HCT116 (cell line): ENCODE results near the gene POU3F1. TPM values are rescaled to one million over a fixed set of nuclear protein-coding genes. Genes with fewer than 3 reads are reported as not detected.

ENCODE experiments used
- ATAC-seq: fragments of 200-7000 bp; cut with Tn5 transposase; 2 replicates; pipeline ENCODE4 v1.9.1; 2020; ENCODE audit warnings: mild to moderate bottlenecking, moderate library complexity
- BruUV-seq: library from RNA; stranded (reverse); fragments of 400-500 nt; replicated peaks from 2 replicates; lab custom pipeline; 2021; lab: Mats Ljungman, UMichigan
- CTCF ChIA-PET: fragments of 300-600 bp; sonication (Branson Sonifier 250); formaldehyde crosslinking; loops from one replicate; lab custom pipeline; 2021; ENCODE audit warnings: antibody characterized with exemption; lab: Charles Lee
- POLR2A ChIA-PET: fragments of 300-600, 350-600 bp; sonication (Branson Sonifier 250); formaldehyde crosslinking; loops from one replicate; lab custom pipeline; 2021; ENCODE audit warnings: antibody characterized with exemption; lab: Charles Lee
- RAD21 ChIA-PET, 2 experiments: fragments of 300-600 bp; sonication (Branson Sonifier 250); formaldehyde crosslinking; loops; one replicate each; lab custom pipeline; 2023; ENCODE audit warnings: low total read pairs in 2 of 2; ENCODE audit not compliant: uncharacterized antibody in 2 of 2, unreplicated experiment in 2 of 2, low non-redundant PET in 1 of 2; lab: Charles Lee
- DNase-seq: peaks from one replicate; pipeline ENCODE4 v3.0.0-alpha.2; 2010; ENCODE audit warnings: low read depth, low spot score
- H2AFZ ChIP-seq: fragments of 200-600 bp; shearing (Covaris generic), sonication (generic); 2 replicates; pipeline ENCODE4 v1.6.1; 2017; ENCODE audit warnings: low read depth, mixed run types, mixed read lengths, antibody characterized with exemption, low read length; ENCODE audit not compliant: poor library complexity, severe bottlenecking
- H3K27ac ChIP-seq: 2 replicates; pipeline ENCODE4 v1.5.1; 2012; ENCODE audit warnings: low read depth, low read length
- H3K27me3 ChIP-seq: fragments of 200-600 bp; sonication (generic); 2 replicates; pipeline ENCODE4 v1.6.1; 2016; ENCODE audit warnings: mixed run types, low read length, mixed read lengths; ENCODE audit not compliant: insufficient read depth
- H3K36me3 ChIP-seq, 2 experiments: fragments of 200-500 bp in 1 of 2; fragments of 200-600 bp in 1 of 2; sonication (Bioruptor generic) in 1 of 2; sonication (generic) in 1 of 2; 2 replicates each; pipeline versions ENCODE4 v1.5.1 to v1.6.1; 2014 to 2016; ENCODE audit warnings: low read length in 2 of 2, inconsistent platforms in 1 of 2, mixed read lengths in 1 of 2, mixed run types in 1 of 2; ENCODE audit not compliant: insufficient read depth in 2 of 2, control insufficient read depth in 1 of 2
- H3K4me1 ChIP-seq, 2 experiments: fragments of 200-600 bp in 1 of 2; sonication (generic) in 1 of 2; 2 replicates each; pipeline versions ENCODE4 v1.5.1 to v1.6.1; 2012 to 2017; ENCODE audit warnings: low read length in 2 of 2, inconsistent platforms in 1 of 2, mild to moderate bottlenecking in 1 of 2, mixed read lengths in 1 of 2, mixed run types in 1 of 2, moderate library complexity in 1 of 2; ENCODE audit not compliant: insufficient read depth in 2 of 2, control insufficient read depth in 1 of 2
- H3K4me2 ChIP-seq: fragments of 200-600 bp; sonication (generic); 2 replicates; pipeline ENCODE4 v1.6.1; 2017; ENCODE audit warnings: mixed run types, low read length, mixed read lengths
- H3K4me3 ChIP-seq, 2 experiments: fragments of 200-600 bp in 1 of 2; sonication (generic) in 1 of 2; replicated peaks in 1 of 2; 2 replicates each; pipeline ENCODE4 v1.5.1; 2011 to 2016; ENCODE audit warnings: low read length in 2 of 2, control low read depth in 1 of 2, low read depth in 1 of 2, mild to moderate bottlenecking in 1 of 2, mixed read lengths in 1 of 2, mixed run types in 1 of 2
- H3K79me2 ChIP-seq: fragments of 200-600 bp; sonication (generic); 2 replicates; pipeline ENCODE4 v1.6.1; 2017; ENCODE audit warnings: mild to moderate bottlenecking, mixed run types, low read length, moderate library complexity, mixed read lengths; ENCODE audit not compliant: insufficient read depth
- H3K9ac ChIP-seq: fragments of 200-600 bp; sonication (generic); 2 replicates; pipeline ENCODE4 v1.6.1; 2016; ENCODE audit warnings: low read length, mixed read lengths
- H3K9me2 ChIP-seq: fragments of 200-600 bp; sonication (generic), shearing (Covaris generic); 2 replicates; pipeline ENCODE4 v1.6.1; 2017; ENCODE audit warnings: mixed run types, mild to moderate bottlenecking, moderate library complexity; ENCODE audit not compliant: insufficient read depth
- H3K9me3 ChIP-seq, 2 experiments: fragments of 200-500 bp in 1 of 2; fragments of 200-600 bp in 1 of 2; sonication (Bioruptor generic) in 1 of 2; sonication (generic) in 1 of 2; 2 replicates each; pipeline ENCODE4 v1.6.1; 2014 to 2017; ENCODE audit warnings: low read length in 2 of 2, mixed read lengths in 2 of 2, inconsistent platforms in 1 of 2, low read depth in 1 of 2, mild to moderate bottlenecking in 1 of 2, mixed run types in 1 of 2, moderate library complexity in 1 of 2; ENCODE audit not compliant: control insufficient read depth in 1 of 2, insufficient read depth in 1 of 2
- H4K20me1 ChIP-seq: fragments of 200-600 bp; sonication (generic), shearing (Covaris generic); 2 replicates; pipeline ENCODE4 v1.6.1; 2017; ENCODE audit warnings: mixed run types, mild to moderate bottlenecking, moderate library complexity; ENCODE audit not compliant: insufficient read depth
- EGR1 ChIP-seq: IDR thresholded peaks from 2 replicates; pipeline ENCODE4 v1.6.1; 2012; ENCODE audit warnings: low read depth
- EZH2 ChIP-seq: fragments of 200-600 bp; sonication (generic); IDR thresholded peaks from 2 replicates; pipeline ENCODE4 v1.6.1; 2017; ENCODE audit warnings: antibody characterized with exemption, mixed run types
- EZH2phosphoT487 ChIP-seq: fragments of 200-600 bp; IDR thresholded peaks from 2 replicates; pipeline ENCODE4 v1.6.1; 2018; ENCODE audit warnings: antibody characterized with exemption, borderline replicate concordance
- JUND ChIP-seq: IDR thresholded peaks from 2 replicates; pipeline ENCODE4 v1.6.1; 2012
- POLR2A ChIP-seq: IDR thresholded peaks from 2 replicates; pipeline ENCODE4 v1.7.0; 2011; ENCODE audit warnings: borderline replicate concordance; ENCODE audit not compliant: insufficient read depth, insufficient read length; ENCODE audit errors: extremely low read depth
- RAD21 ChIP-seq: IDR thresholded peaks from 2 replicates; pipeline ENCODE4 v1.6.1; 2012; ENCODE audit warnings: low read depth, mild to moderate bottlenecking
- ZBTB33 ChIP-seq: IDR thresholded peaks from 2 replicates; pipeline ENCODE4 v1.6.1; 2011; ENCODE audit warnings: mild to moderate bottlenecking, low read length, moderate library complexity; ENCODE audit not compliant: insufficient replicate concordance; ENCODE audit errors: extremely low read depth
- ZNF274 ChIP-seq: fragments of 200-500 bp; sonication (Bioruptor generic); IDR thresholded peaks from 2 replicates; pipeline ENCODE4 v1.6.1; 2014; ENCODE audit warnings: mild to moderate bottlenecking, low read depth, low read length, inconsistent platforms
- intact Hi-C: fragments of 100-400 bp; cut with micrococcal nuclease; formaldehyde crosslinking; loops from 2 replicates; pipeline ENCODE4 v1.10.0; 2022
- total RNA-seq: library from RNA; stranded (reverse); gene quantifications from one replicate; pipeline ENCODE4 v1.2.1, GENCODE V29; 2021; ENCODE audit not compliant: unreplicated experiment
- TF ChIP-seq, protein P1 (sequence below): IDR thresholded peaks from 2 replicates; pipeline ENCODE4 v1.6.1; 2012; ENCODE audit warnings: low read depth
- TF ChIP-seq, protein P2 (sequence below): IDR thresholded peaks from 2 replicates; pipeline ENCODE4 v1.6.1; 2012

The POU3F1 gene
- total RNA-seq, 1 experiment from 2014 or later: not detected

GRCh38 chr1:38076038-38076437, 29.4 kb upstream of the POU3F1 start:
- RAD21 ChIA-PET: no interaction called here
- Histone ChIP-seq H3K9me3 (no peaks in the 10 kb centered on the region), H3K9ac (no peak overlapping the region), H4K20me1 (no peaks in the 10 kb centered on the region), H3K27me3 (no peaks in the 10 kb centered on the region), H3K9me2 (no peaks in the 10 kb centered on the region), H3K79me2 (no peaks in the 10 kb centered on the region), H3K4me3 (no peak overlapping the region), H3K36me3 (no peaks in the 10 kb centered on the region), H3K4me1 (no peaks in the 10 kb centered on the region), H3K4me2 (no peak overlapping the region), H2AFZ (no peak overlapping the region), H3K27ac (no peak overlapping the region)
- CTCF ChIA-PET: no interaction called here
- intact Hi-C loops: no loop called here
- DNase-seq (no peak), ATAC-seq (no peak)
- BruUV-seq: no TSS peak
- POLR2A ChIA-PET: no interaction called here
- TF ChIP-seq, protein P1, sequence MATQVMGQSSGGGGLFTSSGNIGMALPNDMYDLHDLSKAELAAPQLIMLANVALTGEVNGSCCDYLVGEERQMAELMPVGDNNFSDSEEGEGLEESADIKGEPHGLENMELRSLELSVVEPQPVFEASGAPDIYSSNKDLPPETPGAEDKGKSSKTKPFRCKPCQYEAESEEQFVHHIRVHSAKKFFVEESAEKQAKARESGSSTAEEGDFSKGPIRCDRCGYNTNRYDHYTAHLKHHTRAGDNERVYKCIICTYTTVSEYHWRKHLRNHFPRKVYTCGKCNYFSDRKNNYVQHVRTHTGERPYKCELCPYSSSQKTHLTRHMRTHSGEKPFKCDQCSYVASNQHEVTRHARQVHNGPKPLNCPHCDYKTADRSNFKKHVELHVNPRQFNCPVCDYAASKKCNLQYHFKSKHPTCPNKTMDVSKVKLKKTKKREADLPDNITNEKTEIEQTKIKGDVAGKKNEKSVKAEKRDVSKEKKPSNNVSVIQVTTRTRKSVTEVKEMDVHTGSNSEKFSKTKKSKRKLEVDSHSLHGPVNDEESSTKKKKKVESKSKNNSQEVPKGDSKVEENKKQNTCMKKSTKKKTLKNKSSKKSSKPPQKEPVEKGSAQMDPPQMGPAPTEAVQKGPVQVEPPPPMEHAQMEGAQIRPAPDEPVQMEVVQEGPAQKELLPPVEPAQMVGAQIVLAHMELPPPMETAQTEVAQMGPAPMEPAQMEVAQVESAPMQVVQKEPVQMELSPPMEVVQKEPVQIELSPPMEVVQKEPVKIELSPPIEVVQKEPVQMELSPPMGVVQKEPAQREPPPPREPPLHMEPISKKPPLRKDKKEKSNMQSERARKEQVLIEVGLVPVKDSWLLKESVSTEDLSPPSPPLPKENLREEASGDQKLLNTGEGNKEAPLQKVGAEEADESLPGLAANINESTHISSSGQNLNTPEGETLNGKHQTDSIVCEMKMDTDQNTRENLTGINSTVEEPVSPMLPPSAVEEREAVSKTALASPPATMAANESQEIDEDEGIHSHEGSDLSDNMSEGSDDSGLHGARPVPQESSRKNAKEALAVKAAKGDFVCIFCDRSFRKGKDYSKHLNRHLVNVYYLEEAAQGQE: peak; percentile 93
- TF ChIP-seq ZNF274: no peak

DNA sequence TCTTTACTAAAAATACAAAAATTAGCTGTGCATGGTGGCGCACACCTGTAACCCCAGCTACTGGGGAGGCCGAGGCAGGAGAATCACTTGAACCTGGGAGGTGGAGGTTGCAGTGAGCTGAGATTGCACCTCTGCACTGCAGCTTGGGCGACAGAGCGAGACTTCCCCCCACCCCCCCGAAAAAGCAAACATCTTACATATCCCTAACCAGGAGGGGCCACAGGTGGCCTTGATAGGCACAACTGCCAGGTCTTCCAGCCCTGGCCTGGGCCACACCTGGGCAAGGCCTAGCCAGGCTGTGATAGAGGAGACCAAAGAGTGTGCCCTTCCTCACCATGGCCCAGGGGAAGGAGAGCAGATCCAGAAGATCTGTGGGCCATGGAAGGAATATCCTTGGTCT, 28.6 kb upstream of the POU3F1 start:
- CTCF ChIA-PET: no interaction called here
- H3K27me3 ChIP-seq: no peaks in the 10 kb centered on the region
- H3K9me3 ChIP-seq: no peaks in the 10 kb centered on the region
- no peak overlapping the region for H3K9ac ChIP-seq
- no peaks in the 10 kb centered on the region for H3K4me1 ChIP-seq
- RAD21 ChIA-PET: no interaction called here
- H3K9me2 ChIP-seq: no peaks in the 10 kb centered on the region
- no peak for ATAC-seq
- POLR2A ChIA-PET: no interaction called here
- H3K79me2 ChIP-seq: no peaks in the 10 kb centered on the region
- H3K27ac ChIP-seq: no peak overlapping the region
- H2AFZ ChIP-seq: no peak overlapping the region
- no peak for TF ChIP-seq ZNF274
- TF ChIP-seq EZH2phosphoT487: no peak
- TF ChIP-seq ZBTB33: no peak
- TF ChIP-seq EGR1: no peak
- TF ChIP-seq, protein P2, sequence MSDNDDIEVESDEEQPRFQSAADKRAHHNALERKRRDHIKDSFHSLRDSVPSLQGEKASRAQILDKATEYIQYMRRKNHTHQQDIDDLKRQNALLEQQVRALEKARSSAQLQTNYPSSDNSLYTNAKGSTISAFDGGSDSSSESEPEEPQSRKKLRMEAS: no peak
- no peak for TF ChIP-seq EZH2
- no peak for TF ChIP-seq RAD21
- TF ChIP-seq JUND: no peak
- TF ChIP-seq POLR2A: no peak
- H3K4me3 ChIP-seq: no peak overlapping the region
- no TSS peak for BruUV-seq
- intact Hi-C loops: no loop called here
- H3K36me3 ChIP-seq: no peaks in the 10 kb centered on the region
- H3K4me2 ChIP-seq: no peak overlapping the region
- H4K20me1 ChIP-seq: no peaks in the 10 kb centered on the region
- DNase-seq: no peak
